Measurements from ENCODE around the gene GIMD1. TPM values are rescaled to one million over a fixed set of nuclear protein-coding genes. Genes with fewer than 3 reads are reported as not detected.
"Not testable (repeated sequence)": the region's sequence is repeated elsewhere in the genome, so short reads cannot be mapped to it uniquely, and the experiment has no call there.

The GIMD1 gene
- not detected for total RNA-seq (ENCODE audit: unreplicated experiment)
- long read RNA-seq: 0 reads

DNA sequence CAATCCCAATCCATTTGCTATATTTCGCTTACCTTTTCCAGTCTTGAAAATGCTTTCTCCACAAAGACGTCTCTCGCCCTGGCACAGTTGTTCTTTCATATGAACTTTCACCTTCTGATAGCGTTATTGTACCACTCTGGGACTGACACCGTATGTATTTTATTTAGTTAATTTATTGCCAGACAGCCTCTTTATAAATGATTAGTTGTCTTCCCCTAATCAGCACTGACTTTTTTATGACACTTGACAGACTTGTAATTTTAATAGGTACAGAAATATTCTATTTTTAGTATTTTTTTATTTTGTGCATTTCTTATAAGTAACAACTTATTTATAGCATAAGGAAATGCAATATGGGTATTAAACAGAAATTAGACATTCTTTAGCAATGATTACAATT lies at the start of gene GIMD1:
GIMD1 (minus strand) TSS at position 101 of the 400 bp plus-strand sequence. CDS start 1,343 bp downstream, outside the sequence.
- Mint-ChIP-seq H3K4me3 (ENCODE audit: unreplicated experiment) (no peak within 1 kb of the TSS), H3K9me3 (ENCODE audit: unreplicated experiment) (peaks cover 5% of the 10 kb centered on the region), H3K27me3 (ENCODE audit: unreplicated experiment) (no peaks in the 10 kb centered on the region), H3K4me1 (ENCODE audit: low read depth, unreplicated experiment) (peaks cover 15% of the 10 kb centered on the region), H3K27ac (ENCODE audit: unreplicated experiment) (no peak within 1 kb of the TSS), H3K36me3 (ENCODE audit: unreplicated experiment) (no peaks in the 10 kb centered on the region)
- DNase-seq: no peak
- TF ChIP-seq, protein P1, sequence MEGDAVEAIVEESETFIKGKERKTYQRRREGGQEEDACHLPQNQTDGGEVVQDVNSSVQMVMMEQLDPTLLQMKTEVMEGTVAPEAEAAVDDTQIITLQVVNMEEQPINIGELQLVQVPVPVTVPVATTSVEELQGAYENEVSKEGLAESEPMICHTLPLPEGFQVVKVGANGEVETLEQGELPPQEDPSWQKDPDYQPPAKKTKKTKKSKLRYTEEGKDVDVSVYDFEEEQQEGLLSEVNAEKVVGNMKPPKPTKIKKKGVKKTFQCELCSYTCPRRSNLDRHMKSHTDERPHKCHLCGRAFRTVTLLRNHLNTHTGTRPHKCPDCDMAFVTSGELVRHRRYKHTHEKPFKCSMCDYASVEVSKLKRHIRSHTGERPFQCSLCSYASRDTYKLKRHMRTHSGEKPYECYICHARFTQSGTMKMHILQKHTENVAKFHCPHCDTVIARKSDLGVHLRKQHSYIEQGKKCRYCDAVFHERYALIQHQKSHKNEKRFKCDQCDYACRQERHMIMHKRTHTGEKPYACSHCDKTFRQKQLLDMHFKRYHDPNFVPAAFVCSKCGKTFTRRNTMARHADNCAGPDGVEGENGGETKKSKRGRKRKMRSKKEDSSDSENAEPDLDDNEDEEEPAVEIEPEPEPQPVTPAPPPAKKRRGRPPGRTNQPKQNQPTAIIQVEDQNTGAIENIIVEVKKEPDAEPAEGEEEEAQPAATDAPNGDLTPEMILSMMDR (IDR thresholded peaks at IDR 0.05; ENCODE audit: partially characterized antibody, unreplicated experiment): no peak

DNA sequence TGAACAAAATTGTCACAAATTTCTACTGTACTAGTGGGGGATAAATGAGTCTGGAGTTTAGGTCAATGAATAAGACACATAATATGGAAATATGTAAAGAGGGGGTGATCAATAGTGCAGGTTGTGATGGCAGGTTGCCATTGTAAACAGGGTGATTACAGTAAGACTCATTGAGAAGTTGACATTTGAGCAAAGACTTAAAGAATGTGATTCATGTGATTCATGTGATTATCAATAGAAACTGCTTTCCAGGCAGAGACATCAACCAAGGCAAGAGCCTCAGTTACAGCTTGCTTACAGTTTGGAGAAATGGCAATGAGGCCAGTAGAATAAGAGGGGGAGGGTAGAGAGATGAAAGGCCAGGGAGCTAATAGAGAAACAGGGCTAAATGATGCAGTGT lies 45.8 kb upstream of the GIMD1 start:
- Mint-ChIP-seq H3K9me3 (ENCODE audit: unreplicated experiment) (no peaks in the 10 kb centered on the region), H3K27ac (ENCODE audit: unreplicated experiment) (no peak overlapping the region), H3K4me1 (ENCODE audit: low read depth, unreplicated experiment) (no peaks in the 10 kb centered on the region), H3K4me3 (ENCODE audit: unreplicated experiment) (no peak overlapping the region), H3K36me3 (ENCODE audit: unreplicated experiment) (no peaks in the 10 kb centered on the region), H3K27me3 (ENCODE audit: unreplicated experiment) (no peaks in the 10 kb centered on the region)
- DNase-seq: no peak
- TF ChIP-seq, protein P1 (IDR thresholded peaks at IDR 0.05; ENCODE audit: partially characterized antibody, unreplicated experiment): no peak

DNA sequence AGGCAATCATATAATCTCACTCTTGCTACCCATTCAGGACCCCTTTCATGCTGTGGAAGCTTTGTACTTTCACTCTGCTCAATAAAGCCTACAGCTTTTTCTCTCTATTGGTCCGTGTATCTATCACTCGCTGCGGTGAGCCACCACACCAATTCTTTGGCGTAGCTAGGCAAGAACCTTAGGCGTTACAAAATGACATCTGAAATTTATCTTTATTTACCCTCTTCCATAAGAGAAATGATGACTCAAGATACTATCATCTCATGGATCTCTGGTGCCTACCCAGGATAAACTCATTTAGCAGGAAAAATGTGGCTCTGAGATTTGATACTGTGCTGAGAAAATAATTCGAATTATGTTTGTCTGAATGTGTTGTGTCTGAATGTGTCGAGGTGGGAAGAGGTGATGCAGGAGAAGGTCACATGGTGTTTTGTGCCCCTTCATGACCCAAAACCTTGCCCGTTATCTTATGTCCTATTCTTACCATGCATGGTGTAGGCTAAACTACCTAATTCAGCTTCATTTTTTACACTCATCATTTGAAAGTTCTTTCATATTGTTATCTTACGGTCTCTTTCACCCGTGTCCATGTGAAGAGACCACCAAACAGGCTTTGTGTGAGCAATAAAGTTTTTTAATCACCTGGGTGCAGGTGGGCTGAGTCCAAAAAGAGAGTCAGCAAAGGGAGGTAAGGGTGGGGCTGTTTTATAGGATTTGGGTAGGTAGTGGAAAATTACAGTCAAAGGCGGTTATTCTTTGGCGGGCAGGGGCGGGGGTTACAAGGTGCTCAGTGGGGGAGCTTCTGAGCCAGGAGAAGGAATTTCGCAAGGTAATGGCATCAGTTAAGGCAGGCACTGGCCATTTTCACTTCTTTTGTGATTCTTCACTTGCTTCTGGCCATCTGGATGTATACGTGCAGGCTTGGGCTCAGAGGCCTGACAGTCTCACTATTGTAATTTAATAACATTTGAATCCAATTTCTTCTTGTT lies 41.6 kb upstream of the GIMD1 start:
- peaks cover 2% of the 10 kb centered on the region for H3K9me3 Mint-ChIP-seq (ENCODE audit: unreplicated experiment)
- no peak overlapping the region for H3K27ac Mint-ChIP-seq (ENCODE audit: unreplicated experiment)
- DNase-seq: no peak

DNA sequence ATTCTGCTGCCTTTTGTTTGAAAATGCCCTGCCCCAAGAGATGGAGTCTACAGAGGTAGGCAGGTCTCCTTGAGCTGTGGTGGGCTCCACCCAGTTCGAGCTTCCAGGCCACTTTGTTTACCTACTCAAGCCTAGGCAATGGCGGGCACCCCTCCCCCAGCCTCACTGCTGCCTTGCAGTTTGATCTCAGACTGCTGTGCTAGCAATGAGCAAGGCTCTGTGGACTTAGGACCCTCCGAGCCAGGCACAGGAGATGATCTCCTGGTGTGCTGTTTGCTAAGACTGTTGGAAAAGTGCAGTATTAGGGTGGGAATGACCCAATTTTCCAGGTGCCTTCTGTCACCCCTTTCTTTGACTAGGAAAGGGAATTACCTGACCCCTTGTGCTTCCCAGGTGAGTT lies 39.4 kb upstream of the GIMD1 start:
- H3K9me3 Mint-ChIP-seq (ENCODE audit: unreplicated experiment); H3K4me3 Mint-ChIP-seq (ENCODE audit: unreplicated experiment); H3K4me1 Mint-ChIP-seq (ENCODE audit: low read depth, unreplicated experiment): not testable (repeated sequence)

More for the DNA sequence above, 41.6 kb upstream of the GIMD1 start:
- Mint-ChIP-seq H3K4me1 (ENCODE audit: low read depth, unreplicated experiment) (no peaks in the 10 kb centered on the region), H3K27me3 (ENCODE audit: unreplicated experiment) (no peaks in the 10 kb centered on the region), H3K36me3 (ENCODE audit: unreplicated experiment) (no peaks in the 10 kb centered on the region), H3K4me3 (ENCODE audit: unreplicated experiment) (no peak overlapping the region)
- TF ChIP-seq, protein P1 (IDR thresholded peaks at IDR 0.05; ENCODE audit: partially characterized antibody, unreplicated experiment): no peak

DNA sequence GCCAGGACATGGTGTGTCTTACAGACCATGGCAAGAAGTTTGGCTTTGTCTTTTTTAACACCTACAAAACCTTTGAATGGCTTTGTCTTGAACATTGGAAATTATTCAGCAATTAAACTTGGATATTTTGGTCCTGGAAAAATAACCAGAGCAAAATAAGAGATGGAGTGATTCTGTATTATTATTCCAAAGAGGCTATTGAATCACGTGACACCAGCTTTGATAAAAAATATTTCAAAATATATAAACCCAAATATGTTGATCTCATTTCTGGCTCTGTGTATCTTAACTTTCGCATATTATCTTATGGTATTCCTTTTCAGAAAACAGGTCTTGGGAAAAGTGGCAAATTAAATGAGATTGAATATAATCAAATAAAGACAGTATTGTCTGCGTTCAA lies 32.6 kb upstream of the GIMD1 start:
- no peaks in the 10 kb centered on the region for H3K27me3 Mint-ChIP-seq (ENCODE audit: unreplicated experiment)
- no peak for DNase-seq
- H3K36me3 Mint-ChIP-seq (ENCODE audit: unreplicated experiment): peaks cover 7% of the 10 kb centered on the region
- TF ChIP-seq, protein P1 (IDR thresholded peaks at IDR 0.05; ENCODE audit: partially characterized antibody, unreplicated experiment): no peak
- no peak overlapping the region for H3K4me3 Mint-ChIP-seq (ENCODE audit: unreplicated experiment)
- H3K27ac Mint-ChIP-seq (ENCODE audit: unreplicated experiment): no peak overlapping the region
- H3K9me3 Mint-ChIP-seq (ENCODE audit: unreplicated experiment): peaks cover 2% of the 10 kb centered on the region
- no peaks in the 10 kb centered on the region for H3K4me1 Mint-ChIP-seq (ENCODE audit: low read depth, unreplicated experiment)

More for the DNA sequence above, 39.4 kb upstream of the GIMD1 start:
- not testable (repeated sequence) for DNase-seq; H3K36me3 Mint-ChIP-seq (ENCODE audit: unreplicated experiment); H3K27ac Mint-ChIP-seq (ENCODE audit: unreplicated experiment); H3K27me3 Mint-ChIP-seq (ENCODE audit: unreplicated experiment)

DNA sequence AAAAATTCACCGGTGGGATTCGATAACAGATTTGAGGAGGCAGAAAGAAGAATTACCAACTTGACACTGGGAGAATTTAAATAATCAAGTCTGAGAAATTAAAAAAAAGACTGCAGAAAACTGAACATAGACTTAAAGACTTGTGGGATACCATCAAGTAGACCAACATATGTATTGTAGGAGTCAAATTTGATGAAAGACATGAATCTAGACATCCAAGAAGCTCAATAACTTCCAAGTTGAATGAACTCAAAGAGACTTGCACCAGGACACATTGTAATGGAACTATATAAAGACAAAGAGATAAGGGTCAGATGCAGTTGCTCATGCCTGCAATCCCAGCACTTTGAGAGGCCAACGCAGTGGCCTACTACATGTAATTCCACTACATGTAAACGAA lies 30.3 kb upstream of the GIMD1 start:
- H3K27ac Mint-ChIP-seq (ENCODE audit: unreplicated experiment); H3K9me3 Mint-ChIP-seq (ENCODE audit: unreplicated experiment); H3K36me3 Mint-ChIP-seq (ENCODE audit: unreplicated experiment); DNase-seq; H3K27me3 Mint-ChIP-seq (ENCODE audit: unreplicated experiment); H3K4me3 Mint-ChIP-seq (ENCODE audit: unreplicated experiment); H3K4me1 Mint-ChIP-seq (ENCODE audit: low read depth, unreplicated experiment): not testable (repeated sequence)

Measured in glutamatergic neuron (in vitro differentiated cells).